HAP-1 (cell line): ENCODE data around the gene METTL15.
"Not testable (repeated sequence)": the region's sequence is repeated elsewhere in the genome, so short reads cannot be mapped to it uniquely, and the experiment has no call there.

Experiments used
- DNase-seq, 2 experiments: peaks; one replicate each; pipeline ENCODE4 v3.0.0-alpha.2; 2016 to 2020; ENCODE audit warnings: low spot score in 2 of 2
- H3K27me3 ChIP-seq: fragments of 250-450 bp; sonication (Bioruptor Pico); 2 replicates; pipeline ENCODE4 v1.5.1; 2020; ENCODE audit warnings: low read depth, mild to moderate bottlenecking, moderate library complexity
- H3K36me3 ChIP-seq: fragments of 250-450 bp; sonication (Bioruptor Pico); replicated peaks from 2 replicates; pipeline ENCODE4 v1.5.1; 2020; ENCODE audit warnings: mild to moderate bottlenecking
- H3K4me1 ChIP-seq: fragments of 250-450 bp; sonication (Bioruptor Pico); 2 replicates; pipeline ENCODE4 v1.5.1; 2020; ENCODE audit warnings: mild to moderate bottlenecking
- H3K4me3 ChIP-seq: fragments of 250-450 bp; sonication (Bioruptor Pico); 2 replicates; pipeline ENCODE4 v1.5.1; 2020; ENCODE audit warnings: mild to moderate bottlenecking, moderate library complexity
- H3K9me3 ChIP-seq: fragments of 250-450 bp; sonication (Bioruptor Pico); 2 replicates; pipeline ENCODE4 v1.5.1; 2020; ENCODE audit warnings: mild to moderate bottlenecking, moderate library complexity
- in situ Hi-C: fragments of 300-500 bp; cut with MboI; formaldehyde crosslinking; loops from 3 replicates; pipeline ENCODE4 v1.14.3; 2020; ENCODE audit warnings: low sequenced_read_pairs, inconsistent platforms, mixed read lengths

Gene METTL15

DNA sequence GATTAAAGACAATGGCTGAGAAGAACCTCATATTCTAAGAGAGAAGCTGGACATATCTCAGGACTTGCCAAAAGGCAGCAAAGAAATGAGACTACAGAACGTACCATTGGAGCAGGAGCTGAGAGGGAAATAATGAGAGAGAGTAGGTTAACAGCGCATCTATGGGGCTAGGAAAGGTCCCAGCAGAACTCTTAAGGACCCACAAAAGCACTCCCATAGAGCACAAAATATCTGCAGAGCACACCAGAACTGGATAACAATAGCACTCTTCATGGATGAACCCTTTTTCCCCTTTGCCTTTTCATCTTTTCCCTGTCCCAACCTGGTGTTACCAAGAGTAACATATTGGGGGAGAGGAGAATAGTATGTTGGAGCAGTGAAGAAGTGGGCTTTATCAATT is 245.8 kb downstream of the METTL15 start:
- H3K4me3 ChIP-seq: no peak overlapping the region
- no peaks in the 10 kb centered on the region for H3K27me3 ChIP-seq
- no peak for DNase-seq
- H3K36me3 ChIP-seq: no peaks in the 10 kb centered on the region
- no peaks in the 10 kb centered on the region for H3K9me3 ChIP-seq
- in situ Hi-C loops: no loop called here
- H3K4me1 ChIP-seq: no peaks in the 10 kb centered on the region

DNA sequence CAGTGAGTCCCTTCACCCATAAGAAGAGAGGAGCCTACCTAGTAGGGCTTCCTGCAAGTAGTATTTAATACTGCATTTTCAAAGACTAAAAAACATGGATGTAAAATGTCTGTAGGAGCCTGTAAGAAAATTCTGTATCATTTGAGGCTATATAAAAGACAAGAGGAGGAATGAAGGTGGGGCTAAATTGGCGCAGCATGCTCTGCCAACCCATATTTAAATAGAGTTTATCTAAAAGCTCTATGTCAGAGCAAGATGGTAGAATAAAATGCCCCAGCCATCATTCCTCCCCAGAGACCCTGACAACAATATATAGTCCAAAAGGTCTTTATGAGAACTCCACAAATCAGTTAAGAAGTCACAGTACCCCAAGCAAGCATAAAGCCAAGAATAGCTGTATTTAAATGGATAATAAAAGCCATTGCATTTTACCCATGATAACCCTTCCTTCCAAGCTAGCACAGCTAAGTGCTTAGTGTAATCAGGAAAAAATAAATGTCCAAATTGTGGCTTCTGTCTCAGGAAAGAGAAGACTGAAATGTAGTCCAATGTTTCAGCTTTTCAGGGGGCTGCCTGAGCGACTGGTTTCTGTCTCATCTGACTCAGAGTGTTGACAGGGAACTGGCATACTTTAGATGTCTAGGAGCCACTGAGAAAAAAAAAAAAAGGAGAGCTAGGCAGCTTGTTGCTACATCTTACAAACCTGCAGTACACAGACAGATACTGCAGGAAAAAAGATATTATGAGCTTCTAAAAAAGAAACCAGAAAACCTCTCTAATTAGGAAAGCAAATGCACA is 258.6 kb downstream of the METTL15 start:
- no peak for DNase-seq

GRCh38 chr11:28378095-28378494 is 269.9 kb downstream of the METTL15 start:
- DNase-seq, in situ Hi-C loops: not testable (repeated sequence)

More for the DNA sequence above, 258.6 kb downstream of the METTL15 start:
- Histone ChIP-seq H3K4me3 (no peak overlapping the region), H3K27me3 (no peaks in the 10 kb centered on the region), H3K36me3 (no peaks in the 10 kb centered on the region), H3K4me1 (no peaks in the 10 kb centered on the region), H3K9me3 (no peaks in the 10 kb centered on the region)
- in situ Hi-C loops: no loop called here

More at GRCh38 chr11:28378095-28378494, 269.9 kb downstream of the METTL15 start:
- H3K9me3 ChIP-seq, H3K4me3 ChIP-seq, H3K4me1 ChIP-seq, H3K36me3 ChIP-seq, H3K27me3 ChIP-seq: not testable (repeated sequence)
